Psoas muscle (tissue), 8 donors: ENCODE measurements around the gene RHOC. TPM values are rescaled to one million over a fixed set of nuclear protein-coding genes. Genes with fewer than 3 reads are reported as not detected.

ENCODE experiments used
- ATAC-seq, 4 donors: fragments of 200-7000 bp; cut with Tn5 transposase; one replicate each; pipeline ENCODE4 v1.9.1; 2020; ENCODE audit warnings: moderate library complexity in 3 of 4, mild to moderate bottlenecking in 2 of 4
- DNase-seq, 2 donors: peaks; one replicate each; pipeline ENCODE4 v3.0.0-alpha.2; 2020
- H3K27ac ChIP-seq: fragments of 200-600 bp; one replicate; pipeline ENCODE4 v1.8.0; 2022
- H3K27me3 ChIP-seq, 3 donors: fragments of 200-600 bp in 1 of 3; one replicate each; pipeline versions ENCODE4 v1.6.1 to v1.8.0; 2013 to 2022; ENCODE audit warnings: low read length in 2 of 3, mild to moderate bottlenecking in 2 of 3, moderate library complexity in 1 of 3; ENCODE audit not compliant: insufficient read depth in 3 of 3
- H3K36me3 ChIP-seq, 2 donors: fragments of 200-600 bp in 1 of 2; one replicate each; pipeline versions ENCODE4 v1.6.1 to v1.8.0; 2013 to 2022; ENCODE audit warnings: low read depth in 1 of 2, mild to moderate bottlenecking in 1 of 2, moderate library complexity in 1 of 2; ENCODE audit not compliant: insufficient read depth in 1 of 2
- H3K4me1 ChIP-seq: fragments of 200-600 bp; one replicate; pipeline ENCODE4 v1.8.0; 2022
- H3K4me3 ChIP-seq: fragments of 200-600 bp; one replicate; pipeline ENCODE4 v1.8.0; 2022; ENCODE audit warnings: mild to moderate bottlenecking
- H3K9me3 ChIP-seq: fragments of 200-600 bp; one replicate; pipeline ENCODE4 v1.8.0; 2022
- CTCF ChIP-seq: fragments of 200-600 bp; IDR thresholded peaks from one replicate; pipeline ENCODE4 v1.8.0; 2022; ENCODE audit warnings: antibody characterized with exemption
- WGBS, 3 donors: extraction: QIAGEN DNeasy Blood & Tissue Kit; methylation state at CpG; one replicate each; pipeline versions ENCODE4 v1.1.6 to v1.1.7; 2013; 5-methylcytosine and 5-hydroxymethylcytosine counted together
- intact Hi-C, 2 donors: fragments of 100-400 bp; cut with DNase I; formaldehyde crosslinking; loops; one replicate each; pipeline versions ENCODE4 v1.11.0 to v1.14.2; 2022
- polyA plus RNA-seq, 3 donors: library from polyadenylated mRNA; stranded (reverse); fragments of 200-250 nt; gene quantifications; one replicate each; pipeline ENCODE4 v1.2.3, GENCODE V29; 2013
- total RNA-seq, 4 donors: library from RNA; stranded (reverse); fragmentation: NEBNext Ultra II Directional in 2 of 4; extraction: Animal tissue kit (Norgen Biotek cat#: 25700) in 2 of 4; gene quantifications; one replicate each; pipeline versions ENCODE4 v1.2.1 to v1.2.4, GENCODE V29; 2021 to 2023
- donor health status: healthy with polysubstance abuse.
- donor health status: DM: no; HTN: no; CAD: no; lungs with moderate emphysema.
- donor health status: Bipolar disorder and iron deficiency.
- donor health status: healthy.
- donor health status: DM: yes; HTN: yes; CAD: no.
- donor health status: DM: no; HTN: no; CAD: no.
- donor health status: DM: no; HTN: no; CAD: no.
- donor health status: DM: yes; HTN: yes; CAD: no.

RHOC gene
- total and polyA plus RNA-seq, 7 donors, result 39.1 to 89.7 (median 76.9) TPM

- intact Hi-C loops, result loop anchor here in 1 of 2 donors (2.0 kb wide), 1 partner anchor 23 kb away; the partner anchor contains the start of gene MOV10
- H3K36me3 ChIP-seq, result peaks cover 0 to 48% of the 10 kb centered on the region in 2 donors
- WGBS, 3 donors, result 90 to 97% (median 93%) methylated on average over 9 of the region's 9 CpGs
- ATAC-seq (no peak), DNase-seq (no peak)
- TF ChIP-seq CTCF, result no peak
- H3K27me3 ChIP-seq, result no peaks in the 10 kb centered on the region
- H3K4me1 ChIP-seq, result peaks cover 35% of the 10 kb centered on the region
- H3K4me3 ChIP-seq, result no peak overlapping the region
- no peaks in the 10 kb centered on the region for H3K9me3 ChIP-seq
- no peak overlapping the region for H3K27ac ChIP-seq
These were observed 9.1 kb downstream of the RHOC start for GRCh38 chr1:112697781-112698201.

DNA sequence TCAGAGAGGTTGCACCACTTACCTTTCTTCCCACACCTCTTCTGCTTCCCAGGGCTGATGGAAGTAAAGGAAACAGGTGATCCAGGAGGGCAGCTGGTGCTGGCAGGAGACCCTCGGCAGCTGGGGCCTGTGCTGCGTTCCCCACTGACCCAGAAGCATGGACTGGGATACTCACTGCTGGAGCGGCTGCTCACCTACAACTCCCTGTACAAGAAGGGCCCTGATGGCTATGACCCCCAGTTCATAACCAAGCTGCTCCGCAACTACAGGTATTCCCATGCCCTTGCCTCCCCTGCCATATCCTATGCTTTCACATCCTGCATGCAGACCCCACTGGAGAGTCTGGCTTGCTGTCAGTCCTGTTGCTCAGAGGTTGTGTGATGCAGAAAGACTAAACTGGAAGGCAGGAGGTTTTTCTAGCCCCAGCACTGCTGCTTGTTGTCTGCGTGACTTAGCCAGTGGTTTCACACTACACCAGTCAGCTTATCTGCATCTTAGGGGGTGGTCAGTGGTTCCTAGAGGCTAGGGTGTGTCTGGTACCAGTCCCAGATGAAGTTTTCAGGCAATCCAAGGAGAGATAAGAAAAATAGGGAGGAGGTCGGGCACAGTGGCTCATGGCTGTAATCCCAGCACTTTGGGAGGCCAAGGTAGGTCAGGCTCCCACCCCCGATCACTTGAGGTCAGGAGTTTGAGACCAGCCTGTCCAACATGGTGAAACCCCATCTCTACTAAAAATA lies 10.2 kb downstream of the RHOC start:
- 91 to 98% (median 91%) methylated on average over 7 of the region's 7 CpGs for WGBS, 3 donors
- DNase-seq, result no peak
- peaks cover 0 to 44% of the 10 kb centered on the region in 2 donors for H3K36me3 ChIP-seq
- no peak overlapping the region for H3K4me3 ChIP-seq
- H3K27me3 ChIP-seq, result no peaks in the 10 kb centered on the region
- no peaks in the 10 kb centered on the region for H3K9me3 ChIP-seq
- no peak overlapping the region for H3K27ac ChIP-seq
- no peak for ATAC-seq
- intact Hi-C loops, result no loop called here
- peaks cover 27% of the 10 kb centered on the region for H3K4me1 ChIP-seq
- TF ChIP-seq CTCF, result no peak

- TF ChIP-seq CTCF, result no peak
- Histone ChIP-seq H3K36me3 (peaks cover 0 to 49% of the 10 kb centered on the region in 2 donors), H3K9me3 (no peaks in the 10 kb centered on the region), H3K27ac (no peak overlapping the region), H3K27me3 (no peaks in the 10 kb centered on the region), H3K4me3 (no peak overlapping the region), H3K4me1 (peaks cover 13% of the 10 kb centered on the region)
- DNase-seq, result no peak
- no peak for ATAC-seq
- 96 to 98% (median 97%) methylated on average over 9 of the region's 9 CpGs for WGBS, 3 donors
- intact Hi-C loops, result no loop called here
These were observed 11.7 kb downstream of the RHOC start for GRCh38 chr1:112695276-112695675.

- no peak for TF ChIP-seq CTCF
- no peak for ATAC-seq
- intact Hi-C loops, result no loop called here
- DNase-seq, result no peak
- Histone ChIP-seq H3K9me3 (no peaks in the 10 kb centered on the region), H3K4me3 (no peak overlapping the region), H3K4me1 (peaks cover 4% of the 10 kb centered on the region), H3K36me3 (peaks cover 0 to 57% of the 10 kb centered on the region in 2 donors), H3K27ac (no peak overlapping the region), H3K27me3 (no peaks in the 10 kb centered on the region)
- 66 to 78% (median 75%) methylated on average over 15 of the region's 15 CpGs for WGBS, 3 donors
These were observed 12.5 kb downstream of the RHOC start for GRCh38 chr1:112694363-112694929.
